GM19193 (cell line): Measurements from ENCODE around the gene TUBGCP6.
A peak's percentile ranks its signal among the peaks of the same experiment; 100 is the strongest.

Experiments
- POLR2A ChIP-seq: IDR thresholded peaks from 4 replicates; pipeline ENCODE4 v1.6.1; 2011; ENCODE audit not compliant: insufficient read depth, insufficient read length; ENCODE audit errors: extremely low read depth

Gene TUBGCP6

GRCh38 chr22:50244420-50245213, at the start of gene TUBGCP6:
Gene TUBGCP6, minus strand, starts transcription at chr22:50245023. Its CDS starts 564 bp downstream, at chr22:50244459.
- TF ChIP-seq POLR2A, result peak; percentile 92

- TF ChIP-seq POLR2A, result no peak
Observed at GRCh38 chr22:50294319-50294656, 49.5 kb upstream of the TUBGCP6 start.

GRCh38 chr22:50293441-50294318, 48.9 kb upstream of the TUBGCP6 start:
- no peak for TF ChIP-seq POLR2A

GRCh38 chr22:50292643-50293440, 48.0 kb upstream of the TUBGCP6 start:
- TF ChIP-seq POLR2A, result no peak

- TF ChIP-seq POLR2A, result no peak
Observed at GRCh38 chr22:50289942-50290630, 45.3 kb upstream of the TUBGCP6 start.

- no peak for TF ChIP-seq POLR2A
Observed at GRCh38 chr22:50289151-50289941, 44.5 kb upstream of the TUBGCP6 start.

- no peak for TF ChIP-seq POLR2A
Observed at GRCh38 chr22:50287731-50288130, 42.9 kb upstream of the TUBGCP6 start.

- no peak for TF ChIP-seq POLR2A
Observed at GRCh38 chr22:50286701-50287318, 42.0 kb upstream of the TUBGCP6 start.

- TF ChIP-seq POLR2A, result no peak
Observed at GRCh38 chr22:50286275-50286674, 41.5 kb upstream of the TUBGCP6 start.

GRCh38 chr22:50285568-50286229, 40.9 kb upstream of the TUBGCP6 start:
- no peak for TF ChIP-seq POLR2A

GRCh38 chr22:50284479-50284878, 39.7 kb upstream of the TUBGCP6 start:
- no peak for TF ChIP-seq POLR2A

GRCh38 chr22:50283821-50284220, 39.0 kb upstream of the TUBGCP6 start:
- no peak for TF ChIP-seq POLR2A
